Measurements from ENCODE around the gene TAS2R8.
"Not testable (repeated sequence)": the region's sequence is repeated elsewhere in the genome, so short reads cannot be mapped to it uniquely, and the experiment has no call there.

The TAS2R8 gene

GRCh38 chr12:10807186-10807585, at the start of gene TAS2R8:
Gene TAS2R8, minus strand, starts transcription at chr12:10807286. Its CDS starts 306 bp downstream, at chr12:10806980.
- DNase-seq: no peak

- no peak for DNase-seq
Observed at GRCh38 chr12:10855807-10856206, 48.7 kb upstream of the TAS2R8 start.

- no peak for DNase-seq
Observed at GRCh38 chr12:10853776-10854175, 46.7 kb upstream of the TAS2R8 start.

- DNase-seq: no peak
Observed at GRCh38 chr12:10851243-10851858, 44.3 kb upstream of the TAS2R8 start.

GRCh38 chr12:10849425-10849878, 42.4 kb upstream of the TAS2R8 start, which contains the start of gene PRR4:
Gene PRR4, minus strand, starts transcription at chr12:10849475. Its CDS starts 38 bp downstream, at chr12:10849437.
- DNase-seq: no peak

GRCh38 chr12:10847744-10848143, 40.7 kb upstream of the TAS2R8 start:
- DNase-seq: no peak

- DNase-seq: no peak
Observed at GRCh38 chr12:10842862-10843261, 35.8 kb upstream of the TAS2R8 start.

GRCh38 chr12:10838461-10838860, 31.4 kb upstream of the TAS2R8 start:
- no peak for DNase-seq

GRCh38 chr12:10829994-10830393, 22.9 kb upstream of the TAS2R8 start:
- DNase-seq: peak; percentile 14

- DNase-seq: no peak
Observed at GRCh38 chr12:10826258-10826657, 19.2 kb upstream of the TAS2R8 start, which contains the start of gene TAS2R10. Gene TAS2R10, minus strand, starts transcription at chr12:10826358. Its CDS starts 89 bp downstream, at chr12:10826269.

- no peak for DNase-seq
Observed at GRCh38 chr12:10824957-10825356, 17.9 kb upstream of the TAS2R8 start.

- no peak for DNase-seq
Observed at GRCh38 chr12:10811883-10812536, 4.9 kb upstream of the TAS2R8 start.

GRCh38 chr12:10810068-10810467, 3.0 kb upstream of the TAS2R8 start, which contains the start of gene TAS2R9:
Gene TAS2R9, minus strand, starts transcription at chr12:10810168. Its CDS starts 93 bp downstream, at chr12:10810075.
- no peak for DNase-seq

GRCh38 chr12:10802587-10802986, 4.5 kb downstream of the TAS2R8 start, which contains the start of gene TAS2R7:
Gene TAS2R7, minus strand, starts transcription at chr12:10802627. Its CDS starts 57 bp downstream, at chr12:10802570.
- no peak for DNase-seq

GRCh38 chr12:10801741-10802140, 5.3 kb downstream of the TAS2R8 start:
- no peak for DNase-seq

- no peak for DNase-seq
Observed at GRCh38 chr12:10794222-10794621, 12.9 kb downstream of the TAS2R8 start.

GRCh38 chr12:10791769-10792168, 15.3 kb downstream of the TAS2R8 start:
- not testable (repeated sequence) for DNase-seq

GRCh38 chr12:10783252-10783651, 23.8 kb downstream of the TAS2R8 start:
- DNase-seq: no peak

GRCh38 chr12:10779103-10779502, 28.0 kb downstream of the TAS2R8 start:
- no peak for DNase-seq

GRCh38 chr12:10771132-10771733, 35.9 kb downstream of the TAS2R8 start:
- DNase-seq: peak; percentile 50

- DNase-seq: no peak
Observed at GRCh38 chr12:10759657-10760056, 47.4 kb downstream of the TAS2R8 start.

GRCh38 chr12:10756194-10756593, 50.9 kb downstream of the TAS2R8 start:
- no peak for DNase-seq

Data from fibroblast of upper back skin (primary cell).